DOHH2 (cell line): ENCODE results near the gene MYO1B.

Experiments used
- EZH2phosphoT487 ChIP-seq: fragments of 200-600 bp; sonication (generic); IDR thresholded peaks from 2 replicates; pipeline ENCODE4 v1.6.1; 2017; ENCODE audit warnings: borderline replicate concordance, mild to moderate bottlenecking, antibody characterized with exemption, low read length, moderate library complexity, mixed read lengths
- TF ChIP-seq, protein P1 (sequence below): fragments of 200-600 bp; sonication (generic); IDR thresholded peaks from one replicate; pipeline ENCODE4 v1.5.1; 2014; ENCODE audit warnings: antibody characterized with exemption, mild to moderate bottlenecking, low read depth, low read length; ENCODE audit not compliant: poor library complexity, severe bottlenecking

GRCh38 chr2:191401287-191401686 lies 156.1 kb downstream of the MYO1B start:
- TF ChIP-seq, protein P1, sequence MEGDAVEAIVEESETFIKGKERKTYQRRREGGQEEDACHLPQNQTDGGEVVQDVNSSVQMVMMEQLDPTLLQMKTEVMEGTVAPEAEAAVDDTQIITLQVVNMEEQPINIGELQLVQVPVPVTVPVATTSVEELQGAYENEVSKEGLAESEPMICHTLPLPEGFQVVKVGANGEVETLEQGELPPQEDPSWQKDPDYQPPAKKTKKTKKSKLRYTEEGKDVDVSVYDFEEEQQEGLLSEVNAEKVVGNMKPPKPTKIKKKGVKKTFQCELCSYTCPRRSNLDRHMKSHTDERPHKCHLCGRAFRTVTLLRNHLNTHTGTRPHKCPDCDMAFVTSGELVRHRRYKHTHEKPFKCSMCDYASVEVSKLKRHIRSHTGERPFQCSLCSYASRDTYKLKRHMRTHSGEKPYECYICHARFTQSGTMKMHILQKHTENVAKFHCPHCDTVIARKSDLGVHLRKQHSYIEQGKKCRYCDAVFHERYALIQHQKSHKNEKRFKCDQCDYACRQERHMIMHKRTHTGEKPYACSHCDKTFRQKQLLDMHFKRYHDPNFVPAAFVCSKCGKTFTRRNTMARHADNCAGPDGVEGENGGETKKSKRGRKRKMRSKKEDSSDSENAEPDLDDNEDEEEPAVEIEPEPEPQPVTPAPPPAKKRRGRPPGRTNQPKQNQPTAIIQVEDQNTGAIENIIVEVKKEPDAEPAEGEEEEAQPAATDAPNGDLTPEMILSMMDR, result no peak
- TF ChIP-seq EZH2phosphoT487, result no peak
